UCSD-AML1 (cell line): ENCODE results near the gene SHQ1.
"Not testable (repeated sequence)": the region's sequence is repeated elsewhere in the genome, so short reads cannot be mapped to it uniquely, and the experiment has no call there.

ENCODE experiments used
- DNase-seq: peaks from one replicate; lab custom pipeline; 2025; ENCODE audit not compliant: unreplicated experiment; lab: John Stamatoyannopoulos, UW

Gene SHQ1

DNA sequence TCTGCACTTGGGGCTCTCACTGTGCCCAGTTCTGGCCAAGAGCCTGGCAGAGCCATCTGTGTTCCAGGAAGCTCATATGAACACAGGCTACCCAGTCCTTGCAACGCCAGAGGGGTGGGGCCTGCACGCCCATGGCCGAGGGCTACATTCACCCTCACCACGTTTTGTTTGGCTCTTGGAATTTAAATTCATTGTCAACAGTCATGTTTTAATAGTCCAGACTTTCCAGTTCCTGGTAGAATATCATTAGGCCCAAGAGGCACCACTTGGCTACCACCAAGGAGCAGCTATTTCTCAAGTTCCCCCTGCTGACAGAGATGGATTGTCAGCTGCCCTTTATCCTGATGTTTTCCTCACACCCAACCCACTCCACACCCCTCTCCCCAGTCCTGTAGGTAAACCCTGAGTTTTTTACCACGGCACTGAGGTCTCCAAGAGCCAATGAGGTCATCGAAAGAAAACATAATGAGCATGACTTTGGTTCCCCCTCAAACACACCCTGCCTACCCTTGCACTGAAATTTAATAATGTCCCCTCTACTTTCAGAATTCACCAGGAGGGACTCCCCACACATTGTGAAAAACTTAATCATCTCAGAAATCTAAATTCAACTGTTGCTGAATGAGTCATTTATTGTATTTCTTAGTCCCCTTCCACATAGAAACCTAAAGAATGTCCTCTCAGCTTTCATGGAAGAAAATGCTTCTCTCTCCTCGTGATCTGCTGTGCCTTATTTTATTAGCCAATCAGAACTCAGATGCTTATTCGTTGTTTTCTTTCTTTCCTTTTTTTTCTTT, 125.1 kb downstream of the SHQ1 start:
- no peak for DNase-seq

DNA sequence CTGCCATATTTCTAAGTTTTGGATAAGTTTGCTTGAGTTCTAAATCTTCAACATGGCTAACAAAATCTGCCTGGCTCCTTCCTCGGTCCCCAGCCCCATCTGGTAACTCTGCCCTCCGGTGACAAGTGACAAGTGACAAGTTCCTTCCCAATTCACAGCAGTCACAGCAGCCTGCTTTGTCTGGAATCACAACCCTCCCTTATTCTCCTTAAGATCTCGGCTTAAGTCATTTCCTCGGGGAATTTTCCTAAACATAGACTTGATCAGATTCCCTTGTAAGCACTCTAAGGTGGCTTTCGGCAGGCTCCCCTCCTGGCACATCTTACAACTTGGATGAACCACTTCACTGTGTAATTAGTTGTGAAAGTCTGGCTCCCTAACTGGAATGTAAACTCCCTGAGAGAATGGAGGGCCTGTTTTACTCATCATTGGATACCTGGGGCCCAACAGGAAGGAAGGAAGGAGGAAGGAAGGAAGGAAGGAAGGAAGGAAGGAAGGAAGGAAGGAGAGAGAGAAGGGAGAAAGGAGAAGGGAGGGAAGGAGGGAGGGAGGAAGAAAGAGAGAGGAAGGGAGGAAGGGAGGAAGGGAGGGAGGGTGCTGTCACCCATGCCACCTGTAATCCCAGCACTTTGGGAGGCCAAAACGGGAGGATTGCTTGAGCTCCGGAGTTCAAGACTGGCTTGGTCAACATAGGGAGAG, 126.4 kb downstream of the SHQ1 start:
- no peak for DNase-seq

DNA sequence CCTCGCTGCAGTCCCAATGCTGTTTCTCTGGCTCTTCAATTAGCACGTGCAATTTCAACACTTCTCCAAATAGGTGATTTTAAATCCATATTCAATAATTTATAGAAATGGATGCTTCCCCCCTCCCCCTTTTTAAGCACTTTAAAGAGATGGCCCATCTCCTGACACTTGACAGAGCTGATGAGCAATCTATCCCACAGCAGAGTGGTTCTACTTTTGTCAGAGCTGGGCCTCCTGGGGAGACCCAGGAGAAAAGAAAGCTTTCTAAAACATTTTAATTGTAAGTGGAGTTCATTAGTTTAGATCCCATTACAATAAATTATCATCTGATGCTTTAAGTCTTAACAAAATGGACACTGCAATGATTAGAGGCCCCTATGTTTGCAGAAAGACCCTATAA, 127.7 kb downstream of the SHQ1 start:
- no peak for DNase-seq

DNA sequence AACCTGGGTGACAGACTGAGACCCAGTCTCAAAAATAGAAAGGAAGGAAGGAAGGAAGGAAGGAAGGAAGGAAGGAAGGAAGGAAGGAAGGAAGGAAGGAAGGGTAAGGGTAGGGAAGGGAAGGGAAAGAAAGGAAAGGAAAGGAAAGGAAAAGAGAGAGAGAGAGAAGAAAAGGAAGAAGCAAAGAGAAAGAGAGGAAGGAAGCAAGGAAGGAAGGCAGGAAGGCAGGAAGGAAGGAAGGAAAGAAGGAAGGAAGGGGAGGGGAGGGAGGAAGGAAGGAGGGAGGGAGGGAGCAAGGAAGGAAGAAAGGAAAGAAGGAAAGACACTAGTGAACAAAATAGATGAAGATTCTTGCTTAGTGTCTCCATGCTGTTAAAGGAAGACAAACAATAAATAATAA, 129.1 kb downstream of the SHQ1 start:
- DNase-seq: no peak

DNA sequence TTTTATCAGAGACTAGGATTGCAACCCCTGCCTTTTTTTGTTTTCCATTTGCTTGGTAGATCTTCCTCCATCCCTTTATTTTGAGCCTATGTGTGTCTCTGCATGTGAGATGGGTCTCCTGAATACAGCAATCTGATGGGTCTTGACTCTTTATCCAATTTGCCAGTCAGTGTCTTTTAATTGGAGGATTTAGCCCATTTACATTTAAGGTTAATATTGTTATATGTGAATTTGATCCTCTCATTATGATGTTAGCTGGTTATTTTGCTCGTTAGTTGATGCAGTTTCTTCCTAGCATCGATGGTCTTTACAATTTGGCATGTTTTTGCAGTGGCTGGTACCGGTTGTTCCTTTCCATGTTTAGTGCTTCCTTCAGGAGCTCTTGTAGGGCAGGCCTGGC, 134.1 kb downstream of the SHQ1 start:
- not testable (repeated sequence) for DNase-seq

DNA sequence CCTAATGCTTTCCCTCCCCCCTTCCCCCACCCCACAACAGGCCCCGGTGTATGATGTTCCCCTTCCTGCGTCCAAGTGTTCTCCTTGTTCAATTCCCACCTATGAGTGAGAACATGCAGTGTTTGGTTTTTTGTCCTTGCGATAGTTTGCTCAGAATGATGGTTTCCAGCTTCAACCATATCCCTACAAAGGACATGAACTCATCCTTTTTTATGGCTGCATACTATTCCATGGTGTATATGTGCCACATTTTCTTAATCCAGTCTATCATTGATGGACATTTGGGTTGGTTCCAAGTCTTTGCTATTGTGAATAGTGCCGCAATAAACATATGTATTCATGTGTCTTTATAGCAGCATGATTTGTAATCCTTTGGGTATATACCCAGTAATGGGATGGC, 137.8 kb downstream of the SHQ1 start:
- not testable (repeated sequence) for DNase-seq

DNA sequence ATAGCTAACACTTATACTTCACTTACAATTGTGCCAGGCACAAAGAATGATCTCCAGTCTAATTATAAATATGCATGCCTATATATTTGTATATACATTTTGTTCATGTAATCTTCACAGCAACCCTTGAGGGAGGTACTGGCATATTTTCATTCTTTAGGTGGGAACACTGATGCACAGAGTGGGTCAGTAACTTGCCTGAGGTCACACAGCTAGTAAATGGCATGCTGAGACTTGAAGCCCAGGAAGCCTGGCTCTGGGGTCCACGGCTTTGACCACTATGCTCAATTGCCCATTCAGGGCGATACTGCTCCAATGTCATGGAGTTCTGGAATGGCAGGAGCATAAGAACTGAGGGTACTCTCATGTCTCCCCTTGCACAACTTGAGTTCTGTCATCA, 139.8 kb downstream of the SHQ1 start:
- no peak for DNase-seq

DNA sequence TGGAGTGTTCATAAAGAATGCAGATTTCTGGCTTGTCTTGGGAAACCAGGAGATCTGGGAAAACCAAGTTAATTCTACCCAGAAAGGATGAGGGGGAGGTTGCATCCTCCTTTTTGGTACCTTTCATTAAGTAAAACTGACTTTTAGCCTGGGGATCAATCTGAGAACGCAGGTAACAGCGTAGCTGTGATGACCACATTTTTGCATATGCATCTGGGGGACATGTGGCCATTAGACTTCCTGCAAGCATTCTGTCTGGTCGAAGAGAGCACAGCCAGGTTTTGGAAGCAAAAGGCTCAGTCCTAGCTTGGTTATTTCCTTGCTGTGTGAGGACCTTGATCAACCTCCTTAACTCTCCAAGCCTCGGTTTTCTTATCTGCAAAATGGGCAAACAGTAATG, 145.2 kb downstream of the SHQ1 start:
- DNase-seq: no peak

DNA sequence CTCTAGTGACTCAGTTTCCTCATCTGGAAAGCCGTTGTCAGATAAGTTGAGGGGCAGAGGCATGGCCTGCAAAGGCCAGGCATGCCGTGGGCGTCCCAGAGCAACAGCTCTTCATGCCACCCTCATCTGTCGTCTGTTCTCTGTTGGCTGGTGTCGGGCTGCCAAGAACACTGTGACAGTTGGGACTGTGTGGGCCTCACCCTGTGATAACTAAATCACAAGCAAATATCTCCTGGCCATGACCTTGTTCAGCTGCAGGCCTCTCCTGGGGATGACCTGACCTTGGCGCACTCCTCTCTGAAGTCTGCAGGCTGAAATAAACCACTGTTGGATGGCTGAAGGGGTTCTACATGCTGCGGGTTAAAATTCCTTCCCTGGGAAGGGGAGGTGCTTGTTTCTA, 145.9 kb downstream of the SHQ1 start:
- DNase-seq: no peak

DNA sequence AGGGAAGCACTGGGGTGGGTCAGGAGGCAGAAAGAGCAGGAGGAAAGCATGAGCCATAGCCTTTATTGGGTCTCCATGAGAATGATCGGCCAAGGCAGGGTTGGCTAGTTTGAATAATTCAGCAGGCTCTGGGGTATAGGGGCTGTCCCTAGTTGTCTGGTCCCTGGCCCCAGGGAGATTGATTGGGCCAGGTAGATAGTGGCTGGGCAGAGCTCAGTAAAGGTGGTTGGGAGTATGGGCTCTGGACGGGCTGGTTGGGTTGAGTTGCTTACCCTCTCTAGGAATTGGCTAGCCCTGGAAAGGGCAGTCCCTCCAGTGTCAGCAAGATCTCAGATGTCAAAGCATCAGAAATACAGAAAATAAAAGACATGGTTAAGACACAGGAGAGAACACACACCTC, 148.1 kb downstream of the SHQ1 start:
- no peak for DNase-seq

DNA sequence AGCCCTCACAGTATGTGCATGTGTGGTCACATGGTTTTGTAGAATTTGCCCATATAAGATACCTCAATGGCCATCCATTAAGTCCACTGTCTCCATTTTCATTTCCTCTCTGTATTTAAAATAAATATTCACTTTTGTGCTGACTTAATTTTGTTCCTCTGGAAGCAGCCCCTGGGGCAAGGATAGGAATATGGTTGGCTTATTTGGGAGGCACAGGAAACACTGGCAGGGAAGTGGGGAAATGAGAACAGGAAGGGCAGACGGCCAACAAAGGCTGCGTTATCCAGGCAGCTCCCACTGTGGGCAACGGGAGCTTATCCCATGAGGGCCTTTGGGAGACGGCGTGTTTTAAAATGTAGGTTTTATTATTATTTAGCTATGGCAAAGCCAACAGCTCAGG, 148.6 kb downstream of the SHQ1 start:
- DNase-seq: no peak
